Omental fat pad (tissue), 4 donors: ENCODE results near the gene CTXND1. TPM values are rescaled to one million over a fixed set of nuclear protein-coding genes. Genes with fewer than 3 reads are reported as not detected.
A peak's percentile ranks its signal among the peaks of the same experiment; 100 is the strongest.
"Not testable (repeated sequence)": the region's sequence is repeated elsewhere in the genome, so short reads cannot be mapped to it uniquely, and the experiment has no call there.

ENCODE experiments used
- ATAC-seq: fragments of 150-250 bp; one replicate; pipeline ENCODE4 v1.9.1; 2016; ENCODE audit warnings: mild to moderate bottlenecking, moderate library complexity; ENCODE audit not compliant: low FRiP score
- DNase-seq: peaks from one replicate; pipeline ENCODE4 v3.0.0-alpha.2; 2019; ENCODE audit warnings: low spot score
- CTCF ChIP-seq, 3 donors: fragments of 450-650 bp; IDR thresholded peaks; one replicate each; pipeline ENCODE4 v1.5.1; 2016 to 2017; ENCODE audit warnings: antibody characterized with exemption in 3 of 3, mild to moderate bottlenecking in 3 of 3, moderate library complexity in 2 of 3
- total RNA-seq, 4 donors: library from RNA; depleted of rRNA; stranded (reverse); fragments of >200 nt; gene quantifications; one replicate each; pipeline ENCODE4 v1.1.0, GENCODE V29; 2016

The CTXND1 gene
- total RNA-seq, 4 donors from 2014 or later: 0.16 TPM; not detected in 3

- no peak for TF ChIP-seq CTCF (IDR thresholded peaks at IDR 0.05)
- no peak for ATAC-seq
- no peak for DNase-seq
Measured at GRCh38 chr15:80156176-80156720, 95.8 kb downstream of the CTXND1 start.

GRCh38 chr15:80155378-80156175, 96.4 kb downstream of the CTXND1 start:
- peak; percentile 69 for DNase-seq
- not testable (repeated sequence) for ATAC-seq

- no peak for TF ChIP-seq CTCF (IDR thresholded peaks at IDR 0.05)
- ATAC-seq: no peak
- DNase-seq: no peak
Measured at GRCh38 chr15:80155001-80155377, 97.0 kb downstream of the CTXND1 start.

- TF ChIP-seq CTCF (IDR thresholded peaks at IDR 0.05): no peak
- no peak for DNase-seq
- ATAC-seq: no peak
Measured at GRCh38 chr15:80154336-80154735, 97.7 kb downstream of the CTXND1 start.

- no peak for TF ChIP-seq CTCF (IDR thresholded peaks at IDR 0.05)
- no peak for DNase-seq
- ATAC-seq: no peak
Measured at GRCh38 chr15:80153900-80154299, 98.1 kb downstream of the CTXND1 start.

GRCh38 chr15:80152896-80153876, 98.8 kb downstream of the CTXND1 start, which contains the start of gene FAH:
Gene FAH (plus strand): TSS chr15:80152999. CDS start chr15:80153055, 56 bp downstream.
- TF ChIP-seq CTCF (IDR thresholded peaks at IDR 0.05): no peak
- no peak for DNase-seq
- ATAC-seq: peak; percentile 50
